HepG2 (cell line): ENCODE measurements around the gene OR4M1. TPM values are rescaled to one million over a fixed set of nuclear protein-coding genes. Genes with fewer than 3 reads are reported as not detected.
"Not testable (repeated sequence)": the region's sequence is repeated elsewhere in the genome, so short reads cannot be mapped to it uniquely, and the experiment has no call there.

Source experiments
- ATAC-seq: fragments of 200-7000 bp; cut with Tn5 transposase; 3 replicates; pipeline ENCODE4 v1.9.1; 2020; ENCODE audit warnings: mild to moderate bottlenecking, moderate library complexity
- BruUV-seq: library from RNA; stranded (reverse); fragments of 400-500 nt; replicated peaks from 2 replicates; lab custom pipeline; 2021; lab: Mats Ljungman, UMichigan
- CTCF ChIA-PET: fragments of 300-600 bp; formaldehyde crosslinking; extraction: SDS; loops from one replicate; lab custom pipeline; 2021; ENCODE audit warnings: low total read pairs, inconsistent platforms, low intra/inter-chr PET ratio; lab: Yijun Ruan, JAX
- POLR2A ChIA-PET: fragments of 350-600 bp; sonication (Branson Sonifier 250); formaldehyde crosslinking; loops from one replicate; lab custom pipeline; 2020; ENCODE audit warnings: antibody characterized with exemption, inconsistent platforms; lab: Yijun Ruan, JAX
- DNase-seq: peaks from one replicate; pipeline ENCODE4 v3.0.0-alpha.2; 2015; ENCODE audit warnings: low spot score
- FAIRE-seq: peaks from 3 replicates; lab custom pipeline; 2011; peaks lifted over from hg19 to GRCh38; lab: Jason Lieb, UNC
- H2AFZ ChIP-seq: one replicate; pipeline ENCODE4 v1.6.1; 2011; ENCODE audit warnings: low read length, inconsistent platforms
- H3K27ac ChIP-seq: fragments of 300-600 bp; 3 replicates; pipeline ENCODE4 v1.8.0; 2011; ENCODE audit warnings: mixed run types, mild to moderate bottlenecking, mixed read lengths, low read length, inconsistent platforms; ENCODE audit not compliant: insufficient read depth; ENCODE audit errors: extremely low read length
- H3K27me3 ChIP-seq, 2 experiments: fragments of 200-600 bp in 1 of 2; 2 replicates in 1 of 2; 3 replicates in 1 of 2; pipeline versions ENCODE4 v1.6.0 to v1.8.0; 2011; ENCODE audit warnings: low read length in 2 of 2, mild to moderate bottlenecking in 2 of 2, moderate library complexity in 2 of 2, inconsistent platforms in 1 of 2; ENCODE audit not compliant: insufficient read depth in 2 of 2, control insufficient read depth in 1 of 2
- H3K36me3 ChIP-seq, 2 experiments: fragments of 200-600 bp in 1 of 2; replicated peaks in 1 of 2; 2 replicates in 1 of 2; 3 replicates in 1 of 2; pipeline versions ENCODE4 v1.5.1 to v1.8.0; 2011; ENCODE audit warnings: low read length in 2 of 2, inconsistent platforms in 1 of 2; ENCODE audit not compliant: insufficient read depth in 2 of 2, control insufficient read depth in 1 of 2
- H3K4me1 ChIP-seq: 2 replicates; pipeline ENCODE4 v1.5.1; 2012; ENCODE audit warnings: low read length, inconsistent platforms; ENCODE audit not compliant: insufficient read depth
- H3K4me2 ChIP-seq: 2 replicates; pipeline ENCODE4 v1.6.0; 2011; ENCODE audit warnings: low read depth, low read length, inconsistent platforms
- H3K4me3 ChIP-seq, 3 experiments: fragments of 200-600 bp in 1 of 3; sonication (generic), shearing (Covaris generic) in 1 of 3; replicated peaks in 1 of 3; 2 replicates each; pipeline ENCODE4 v1.5.1; 2011 to 2016; ENCODE audit warnings: low read length in 3 of 3, inconsistent platforms in 2 of 3, low read depth in 2 of 3, mild to moderate bottlenecking in 2 of 3, control low read depth in 1 of 3, mixed read lengths in 1 of 3; ENCODE audit not compliant: insufficient read depth in 1 of 3
- H3K79me2 ChIP-seq: one replicate; pipeline ENCODE4 v1.6.1; 2011; ENCODE audit warnings: low read length, inconsistent platforms; ENCODE audit not compliant: insufficient read depth
- H3K9ac ChIP-seq: 2 replicates; pipeline ENCODE4 v1.6.0; 2011; ENCODE audit warnings: mild to moderate bottlenecking, low read depth, low read length, inconsistent platforms; ENCODE audit not compliant: insufficient read depth
- H3K9me3 ChIP-seq: 2 replicates; pipeline ENCODE4 v1.5.1; 2012; ENCODE audit warnings: mild to moderate bottlenecking, low read length
- H4K20me1 ChIP-seq: 2 replicates; pipeline ENCODE4 v1.6.0; 2011; ENCODE audit warnings: inconsistent platforms, mild to moderate bottlenecking, low read length, moderate library complexity; ENCODE audit not compliant: insufficient read depth
- GRHL1 ChIP-seq: sonication (generic); formaldehyde crosslinking; conservative IDR thresholded peaks from 2 replicates; pipeline ENCODE4 v1.8.0; 2022; ENCODE audit warnings: missing genetic modification reagents
- KLF11 ChIP-seq: IDR thresholded peaks from 2 replicates; pipeline ENCODE4 v1.6.1; 2016; ENCODE audit warnings: missing compliant biosample characterization
- RBM39 ChIP-seq: fragments of 200-400 bp; formaldehyde crosslinking; IDR thresholded peaks from one replicate; pipeline ENCODE4 v1.6.1; 2018; ENCODE audit warnings: antibody characterized with exemption, mild to moderate bottlenecking, low read depth, low read length; ENCODE audit not compliant: poor library complexity, severe bottlenecking
- THAP8 ChIP-seq: sonication (generic); formaldehyde crosslinking; IDR thresholded peaks from 2 replicates; pipeline ENCODE4 v1.5.1; 2020; ENCODE audit warnings: missing genetic modification reagents, mild to moderate bottlenecking, borderline replicate concordance
- ZNF232 ChIP-seq: sonication (generic); formaldehyde crosslinking; IDR thresholded peaks from 2 replicates; pipeline ENCODE4 v1.4.0; 2020; ENCODE audit warnings: missing genetic modification reagents, borderline replicate concordance
- WGBS: methylation state at CpG from one replicate; pipeline ENCODE4 v1.1.6; 2017; ENCODE audit warnings: low lambda C conversion rate; 5-methylcytosine and 5-hydroxymethylcytosine counted together
- in situ Hi-C: cut with HindIII; loops from 2 replicates; pipeline ENCODE4 v1.10.0; 2017; ENCODE audit warnings: low pct_unique_long_range_greater_than_20kb; ENCODE audit not compliant: extremely low pct_ligation_motif_present
- intact Hi-C: fragments of 100-400 bp; cut with micrococcal nuclease; formaldehyde crosslinking; loops from one replicate; pipeline ENCODE4 v1.10.0; 2022; ENCODE audit not compliant: unreplicated experiment
- polyA plus RNA-seq, 8 experiments: library from polyadenylated mRNA; depleted of rRNA in 3 of 8; stranded (reverse) in 7 of 8; unstranded in 1 of 8; fragments of >200 nt; fragmentation: Illumina TruSeq in 4 of 8; extraction: Trizol in 4 of 8; gene quantifications; 2 replicates each; pipeline versions ENCODE4 v1.2.1 to v1.2.3, GENCODE V29; 2011 to 2016; ENCODE audit warnings: low read depth in 4 of 8, missing spikeins in 1 of 8, mixed read lengths in 1 of 8; ENCODE audit not compliant: insufficient read depth in 1 of 8
- total RNA-seq, 5 experiments: library from RNA; depleted of rRNA; stranded (reverse); fragments of >200 nt; fragmentation: Illumina TruSeq; extraction: Trizol; gene quantifications; 2 replicates each; pipeline ENCODE4 v1.2.3, GENCODE V29; 2016; ENCODE audit warnings: low read depth in 1 of 5
- TF ChIP-seq, protein P1 (sequence below): sonication (generic); formaldehyde crosslinking; IDR thresholded peaks from 2 replicates; pipeline ENCODE4 v1.4.0; 2020; ENCODE audit warnings: missing genetic modification reagents, borderline replicate concordance

OR4M1 gene
- total and polyA plus RNA-seq, 2 of the 13 experiments (the other 11 are each of a cell fraction or from before 2014, with no cell fraction given) = not detected

- TF ChIP-seq THAP8 (CRISPR knock-in tag) (no peak), ZNF232 (CRISPR knock-in tag) (no peak), RBM39 (no peak), KLF11 (CRISPR knock-in tag) (no peak), GRHL1 (CRISPR knock-in tag) (no peak)
- TF ChIP-seq, protein P1, sequence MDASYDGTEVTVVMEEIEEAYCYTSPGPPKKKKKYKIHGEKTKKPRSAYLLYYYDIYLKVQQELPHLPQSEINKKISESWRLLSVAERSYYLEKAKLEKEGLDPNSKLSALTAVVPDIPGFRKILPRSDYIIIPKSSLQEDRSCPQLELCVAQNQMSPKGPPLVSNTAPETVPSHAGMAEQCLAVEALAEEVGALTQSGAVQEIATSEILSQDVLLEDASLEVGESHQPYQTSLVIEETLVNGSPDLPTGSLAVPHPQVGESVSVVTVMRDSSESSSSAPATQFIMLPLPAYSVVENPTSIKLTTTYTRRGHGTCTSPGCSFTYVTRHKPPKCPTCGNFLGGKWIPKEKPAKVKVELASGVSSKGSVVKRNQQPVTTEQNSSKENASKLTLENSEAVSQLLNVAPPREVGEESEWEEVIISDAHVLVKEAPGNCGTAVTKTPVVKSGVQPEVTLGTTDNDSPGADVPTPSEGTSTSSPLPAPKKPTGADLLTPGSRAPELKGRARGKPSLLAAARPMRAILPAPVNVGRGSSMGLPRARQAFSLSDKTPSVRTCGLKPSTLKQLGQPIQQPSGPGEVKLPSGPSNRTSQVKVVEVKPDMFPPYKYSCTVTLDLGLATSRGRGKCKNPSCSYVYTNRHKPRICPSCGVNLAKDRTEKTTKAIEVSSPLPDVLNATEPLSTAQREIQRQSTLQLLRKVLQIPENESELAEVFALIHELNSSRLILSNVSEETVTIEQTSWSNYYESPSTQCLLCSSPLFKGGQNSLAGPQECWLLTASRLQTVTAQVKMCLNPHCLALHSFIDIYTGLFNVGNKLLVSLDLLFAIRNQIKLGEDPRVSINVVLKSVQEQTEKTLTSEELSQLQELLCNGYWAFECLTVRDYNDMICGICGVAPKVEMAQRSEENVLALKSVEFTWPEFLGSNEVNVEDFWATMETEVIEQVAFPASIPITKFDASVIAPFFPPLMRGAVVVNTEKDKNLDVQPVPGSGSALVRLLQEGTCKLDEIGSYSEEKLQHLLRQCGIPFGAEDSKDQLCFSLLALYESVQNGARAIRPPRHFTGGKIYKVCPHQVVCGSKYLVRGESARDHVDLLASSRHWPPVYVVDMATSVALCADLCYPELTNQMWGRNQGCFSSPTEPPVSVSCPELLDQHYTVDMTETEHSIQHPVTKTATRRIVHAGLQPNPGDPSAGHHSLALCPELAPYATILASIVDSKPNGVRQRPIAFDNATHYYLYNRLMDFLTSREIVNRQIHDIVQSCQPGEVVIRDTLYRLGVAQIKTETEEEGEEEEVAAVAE (CRISPR knock-in tag) = no peak
These were observed 1.3 kb upstream of the OR4M1 start (continued) for GRCh38 chr14:19771895-19772430.

GRCh38 chr14:19772454-19772853 is 850 bp upstream of the OR4M1 start:
- CTCF ChIA-PET, DNase-seq, ATAC-seq, in situ Hi-C loops, H3K27me3 ChIP-seq, H3K4me1 ChIP-seq, H3K27ac ChIP-seq, H2AFZ ChIP-seq, BruUV-seq, H3K36me3 ChIP-seq, H3K9ac ChIP-seq, H3K4me3 ChIP-seq, H4K20me1 ChIP-seq, H3K79me2 ChIP-seq, POLR2A ChIA-PET, H3K4me2 ChIP-seq, intact Hi-C loops, FAIRE-seq, H3K9me3 ChIP-seq: not testable (repeated sequence)
- 8% methylated on average over 2 of the region's 2 CpGs for WGBS
